Sigmoid colon (tissue), 7 donors: ENCODE measurements around the gene ZMYND15. TPM values are rescaled to one million over a fixed set of nuclear protein-coding genes. Genes with fewer than 3 reads are reported as not detected.

Experiments used
- DNase-seq: peaks from one replicate; pipeline ENCODE4 v3.0.0-alpha.2; 2019
- H3K27ac ChIP-seq, 4 donors: fragments of 200-600 bp; sonication (generic); one replicate each; pipeline ENCODE4 v1.5.1; 2016 to 2019; ENCODE audit warnings: mild to moderate bottlenecking in 1 of 4
- H3K27me3 ChIP-seq, 3 donors: fragments of 200-600 bp; sonication (generic); one replicate each; pipeline ENCODE4 v1.5.1; 2019; ENCODE audit warnings: mild to moderate bottlenecking in 1 of 3
- H3K36me3 ChIP-seq, 4 donors: fragments of 200-600 bp; sonication (generic); one replicate each; pipeline ENCODE4 v1.5.1; 2016 to 2019
- H3K4me1 ChIP-seq, 4 donors: fragments of 200-600 bp; sonication (generic); one replicate each; pipeline ENCODE4 v1.5.1; 2017 to 2019
- H3K4me3 ChIP-seq, 4 donors: fragments of 200-600 bp; sonication (generic); one replicate each; pipeline ENCODE4 v1.5.1; 2017 to 2019; ENCODE audit warnings: mild to moderate bottlenecking in 2 of 4, moderate library complexity in 1 of 4
- H3K9me3 ChIP-seq, 4 donors: fragments of 200-600 bp in 3 of 4; sonication (generic) in 3 of 4; one replicate each; pipeline versions ENCODE4 v1.5.1 to v1.6.1; 2013 to 2019
- EP300 ChIP-seq, 4 donors: sonication (generic); formaldehyde crosslinking; IDR thresholded peaks; one replicate each; pipeline ENCODE4 v1.6.1; 2017; ENCODE audit warnings: antibody characterized with exemption in 4 of 4
- POLR2A ChIP-seq, 2 donors: fragments of 450-650 bp; IDR thresholded peaks; one replicate each; pipeline ENCODE4 v1.6.1; 2016; ENCODE audit warnings: antibody characterized with exemption in 2 of 2, mild to moderate bottlenecking in 2 of 2, moderate library complexity in 2 of 2
- POLR2AphosphoS5 ChIP-seq, 4 donors: sonication (generic); formaldehyde crosslinking; IDR thresholded peaks; one replicate each; pipeline ENCODE4 v1.6.1; 2017; ENCODE audit warnings: antibody characterized with exemption in 4 of 4
- WGBS, 2 donors: extraction: QIAGEN DNeasy Blood & Tissue Kit; methylation state at CpG; one replicate each; pipeline ENCODE4 v1.1.7; 2013; 5-methylcytosine and 5-hydroxymethylcytosine counted together
- intact Hi-C: fragments of 100-400 bp; cut with DNase I; formaldehyde crosslinking; loops from one replicate; pipeline ENCODE4 v1.15.1; 2023
- polyA plus RNA-seq, 3 donors: library from polyadenylated mRNA; stranded (reverse); fragments of 200-250 nt; gene quantifications; one replicate each; pipeline ENCODE4 v1.2.3, GENCODE V29; 2013
- total RNA-seq, 4 donors: library from RNA; depleted of rRNA; stranded (reverse); fragments of >200 nt; gene quantifications; one replicate each; pipeline ENCODE4 v1.1.0, GENCODE V29; 2016
- TF ChIP-seq, protein P1 (sequence below), 4 experiments: fragments of 450-650 bp in 3 of 4; fragments of 200-600 bp in 1 of 4; IDR thresholded peaks; one replicate each; pipeline ENCODE4 v1.5.1; 2016 to 2019; ENCODE audit warnings: antibody characterized with exemption in 4 of 4, mild to moderate bottlenecking in 3 of 4, moderate library complexity in 2 of 4
- donor health status: healthy with polysubstance abuse.
- donor health status: Bipolar disorder and iron deficiency.
- donor health status: healthy.

ZMYND15 gene
- total and polyA plus RNA-seq, 7 donors: 0.36 to 1.2 (median 0.55) TPM; not detected in 2

GRCh38 chr17:4744999-4745969 lies 5.7 kb downstream of the ZMYND15 start:
- Histone ChIP-seq H3K36me3 (no peaks in the 10 kb centered on the region), H3K4me3 (no peak overlapping the region), H3K27me3 (peaks cover 7 to 58% (median 27%) of the 10 kb centered on the region in 3 donors), H3K9me3 (no peaks in the 10 kb centered on the region), H3K4me1 (peaks cover 0 to 9% (median 0%) of the 10 kb centered on the region in 4 donors), H3K27ac (no peak overlapping the region)
- 12 to 15% methylated on average over 51 of the region's 51 CpGs for WGBS, 2 donors
- intact Hi-C loops: no loop called here
- DNase-seq: no peak
- TF ChIP-seq EP300 (IDR thresholded peaks at IDR 0.05) (no peak), POLR2A (IDR thresholded peaks at IDR 0.05) (no peak), POLR2AphosphoS5 (IDR thresholded peaks at IDR 0.05) (no peak)
- TF ChIP-seq, protein P1, sequence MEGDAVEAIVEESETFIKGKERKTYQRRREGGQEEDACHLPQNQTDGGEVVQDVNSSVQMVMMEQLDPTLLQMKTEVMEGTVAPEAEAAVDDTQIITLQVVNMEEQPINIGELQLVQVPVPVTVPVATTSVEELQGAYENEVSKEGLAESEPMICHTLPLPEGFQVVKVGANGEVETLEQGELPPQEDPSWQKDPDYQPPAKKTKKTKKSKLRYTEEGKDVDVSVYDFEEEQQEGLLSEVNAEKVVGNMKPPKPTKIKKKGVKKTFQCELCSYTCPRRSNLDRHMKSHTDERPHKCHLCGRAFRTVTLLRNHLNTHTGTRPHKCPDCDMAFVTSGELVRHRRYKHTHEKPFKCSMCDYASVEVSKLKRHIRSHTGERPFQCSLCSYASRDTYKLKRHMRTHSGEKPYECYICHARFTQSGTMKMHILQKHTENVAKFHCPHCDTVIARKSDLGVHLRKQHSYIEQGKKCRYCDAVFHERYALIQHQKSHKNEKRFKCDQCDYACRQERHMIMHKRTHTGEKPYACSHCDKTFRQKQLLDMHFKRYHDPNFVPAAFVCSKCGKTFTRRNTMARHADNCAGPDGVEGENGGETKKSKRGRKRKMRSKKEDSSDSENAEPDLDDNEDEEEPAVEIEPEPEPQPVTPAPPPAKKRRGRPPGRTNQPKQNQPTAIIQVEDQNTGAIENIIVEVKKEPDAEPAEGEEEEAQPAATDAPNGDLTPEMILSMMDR (IDR thresholded peaks at IDR 0.05): no peak

GRCh38 chr17:4747847-4748246 lies 8.2 kb downstream of the ZMYND15 start:
- WGBS, 2 donors: 28 to 64% methylated on average over 5 of the region's 5 CpGs
- no peak for TF ChIP-seq POLR2A (IDR thresholded peaks at IDR 0.05)
- TF ChIP-seq, protein P1 (IDR thresholded peaks at IDR 0.05): no peak
- TF ChIP-seq POLR2AphosphoS5 (IDR thresholded peaks at IDR 0.05): peak in 1 of 4 donors; percentile 10
- TF ChIP-seq EP300 (IDR thresholded peaks at IDR 0.05): no peak
- intact Hi-C loops: no loop called here
- no peaks in the 10 kb centered on the region for H3K9me3 ChIP-seq
- no peak for DNase-seq
- H3K36me3 ChIP-seq: no peaks in the 10 kb centered on the region
- H3K27me3 ChIP-seq: peaks cover 7 to 70% (median 27%) of the 10 kb centered on the region in 3 donors
- H3K27ac ChIP-seq: peak overlapping the region in 1 of 4 donors; percentile 34
- H3K4me1 ChIP-seq: peaks cover 0 to 9% (median 0%) of the 10 kb centered on the region in 4 donors
- no peak overlapping the region for H3K4me3 ChIP-seq

DNA sequence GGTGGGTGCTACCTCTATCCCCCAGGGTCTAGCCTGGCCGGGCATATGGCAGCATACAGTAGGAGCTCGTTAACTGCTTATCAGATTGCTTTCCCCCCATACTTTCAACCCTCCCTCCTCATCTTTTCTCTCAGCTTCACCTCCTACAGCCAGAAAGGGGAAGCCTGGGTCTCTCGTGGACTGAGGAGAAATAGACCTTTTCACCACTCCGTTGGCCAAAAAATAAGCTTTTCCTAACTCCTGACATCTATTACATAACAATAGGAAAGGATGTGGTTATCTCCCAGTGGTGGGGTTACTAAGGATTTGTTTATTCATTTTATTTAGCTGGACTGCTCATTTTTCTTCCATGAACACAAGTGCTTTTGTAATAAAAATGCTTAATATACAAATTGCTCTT lies 9.1 kb downstream of the ZMYND15 start:
- 56 to 68% methylated on average over 4 of the region's 4 CpGs for WGBS, 2 donors
- Histone ChIP-seq H3K27me3 (peaks cover 7 to 70% (median 27%) of the 10 kb centered on the region in 3 donors), H3K4me3 (no peak overlapping the region), H3K36me3 (no peaks in the 10 kb centered on the region), H3K27ac (peak overlapping the region in 1 of 4 donors; percentile 34), H3K4me1 (peaks cover 0 to 9% (median 0%) of the 10 kb centered on the region in 4 donors), H3K9me3 (no peaks in the 10 kb centered on the region)
- no peak for TF ChIP-seq POLR2AphosphoS5 (IDR thresholded peaks at IDR 0.05)
- no peak for TF ChIP-seq POLR2A (IDR thresholded peaks at IDR 0.05)
- TF ChIP-seq, protein P1 (IDR thresholded peaks at IDR 0.05): no peak
- TF ChIP-seq EP300 (IDR thresholded peaks at IDR 0.05): no peak
- intact Hi-C loops: no loop called here
- DNase-seq: no peak

DNA sequence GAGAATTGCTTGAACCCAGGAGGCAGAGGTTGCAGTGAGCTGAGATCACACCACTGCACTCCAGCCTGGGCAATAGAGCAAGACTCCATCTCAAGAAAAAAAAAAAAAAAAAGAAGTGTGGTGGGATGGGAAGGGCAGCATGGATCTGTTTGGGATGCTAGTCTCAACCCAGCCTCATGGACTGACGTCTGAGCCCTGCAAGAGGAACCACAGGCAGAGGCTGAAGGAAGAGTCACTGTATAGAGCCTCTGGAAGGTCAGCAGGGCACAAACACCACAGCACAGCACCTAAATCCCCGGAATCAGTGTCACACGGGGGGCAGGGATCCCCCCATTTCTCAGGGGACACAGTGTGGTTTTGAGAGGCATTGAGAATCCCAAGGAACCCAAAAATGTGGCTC lies 11.0 kb downstream of the ZMYND15 start:
- Histone ChIP-seq H3K27ac (no peak overlapping the region), H3K4me1 (peaks cover 0 to 2% (median 0%) of the 10 kb centered on the region in 4 donors), H3K4me3 (no peak overlapping the region), H3K9me3 (no peaks in the 10 kb centered on the region), H3K36me3 (no peaks in the 10 kb centered on the region), H3K27me3 (peaks cover 2 to 63% (median 11%) of the 10 kb centered on the region in 3 donors)
- WGBS, 2 donors: 38 to 46% methylated on average over 3 of the region's 3 CpGs
- DNase-seq: no peak
- intact Hi-C loops: no loop called here
- TF ChIP-seq, protein P1 (IDR thresholded peaks at IDR 0.05): no peak
- TF ChIP-seq POLR2A (IDR thresholded peaks at IDR 0.05) (no peak), POLR2AphosphoS5 (IDR thresholded peaks at IDR 0.05) (no peak), EP300 (IDR thresholded peaks at IDR 0.05) (no peak)
